Esophagus muscularis mucosa (tissue), 4 donors: Measurements from ENCODE around the gene FTCDNL1. TPM values are rescaled to one million over a fixed set of nuclear protein-coding genes. Genes with fewer than 3 reads are reported as not detected.

Experiments
- DNase-seq: peaks from one replicate; pipeline ENCODE4 v3.0.0-alpha.2; 2017; ENCODE audit errors: extremely low spot score
- H3K27ac ChIP-seq, 4 donors: fragments of 200-600 bp; sonication (generic); replicated peaks in 1 of 4; 1 replicate in 3 of 4; 2 replicates in 1 of 4; pipeline ENCODE4 v1.5.1; 2016 to 2019; ENCODE audit warnings: mild to moderate bottlenecking in 1 of 4
- H3K27me3 ChIP-seq, 4 donors: fragments of 200-600 bp; sonication (generic); one replicate each; pipeline versions ENCODE4 v1.5.1 to v1.6.0; 2016 to 2019
- H3K36me3 ChIP-seq, 4 donors: fragments of 200-600 bp; sonication (generic); one replicate each; pipeline ENCODE4 v1.5.1; 2016 to 2019
- H3K4me1 ChIP-seq, 4 donors: fragments of 200-600 bp; sonication (generic); one replicate each; pipeline ENCODE4 v1.5.1; 2016 to 2019
- H3K4me3 ChIP-seq, 4 donors: fragments of 200-600 bp; sonication (generic); 1 replicate in 2 of 4; 2 replicates in 2 of 4; pipeline ENCODE4 v1.5.1; 2016 to 2019; ENCODE audit warnings: mild to moderate bottlenecking in 4 of 4, moderate library complexity in 1 of 4
- H3K9me3 ChIP-seq, 4 donors: fragments of 200-600 bp; sonication (generic); 1 replicate in 3 of 4; 2 replicates in 1 of 4; pipeline ENCODE4 v1.5.1; 2016 to 2019
- CTCF ChIP-seq, 3 experiments: fragments of 200-600 bp in 2 of 3; fragments of 450-650 bp in 1 of 3; sonication (generic) in 2 of 3; IDR thresholded peaks; one replicate each; pipeline ENCODE4 v1.5.1; 2017 to 2019; ENCODE audit warnings: antibody characterized with exemption in 3 of 3, mild to moderate bottlenecking in 2 of 3, moderate library complexity in 1 of 3
- EP300 ChIP-seq: sonication (generic); formaldehyde crosslinking; IDR thresholded peaks from one replicate; pipeline ENCODE4 v1.6.1; 2017; ENCODE audit warnings: antibody characterized with exemption
- POLR2A ChIP-seq: fragments of 450-650 bp; IDR thresholded peaks from one replicate; pipeline ENCODE4 v1.6.1; 2017; ENCODE audit warnings: antibody characterized with exemption, moderate library complexity, mild to moderate bottlenecking, low read depth
- POLR2AphosphoS5 ChIP-seq, 2 donors: sonication (generic); formaldehyde crosslinking; IDR thresholded peaks; one replicate each; pipeline ENCODE4 v1.6.1; 2017; ENCODE audit warnings: antibody characterized with exemption in 2 of 2
- WGBS: methylation state at CpG from one replicate; pipeline ENCODE4 v1.1.5; 2018; 5-methylcytosine and 5-hydroxymethylcytosine counted together
- intact Hi-C: fragments of 100-400 bp; cut with DNase I; formaldehyde crosslinking; loops from one replicate; pipeline ENCODE4 v1.15.1; 2023
- total RNA-seq, 4 donors: library from RNA; depleted of rRNA; stranded (reverse); fragments of >200 nt; gene quantifications; one replicate each; pipeline versions ENCODE4 v1.1.0 to v1.2.1, GENCODE V29; 2016

Gene FTCDNL1
- total RNA-seq, 4 donors from 2014 or later = 1.2 to 5.3 (median 2.0) TPM

- DNase-seq = no peak
- TF ChIP-seq POLR2AphosphoS5 (IDR thresholded peaks at IDR 0.05) = no peak
- TF ChIP-seq EP300 = no peak
- no peak for TF ChIP-seq POLR2A
- no peak for TF ChIP-seq CTCF (IDR thresholded peaks at IDR 0.05)
- Histone ChIP-seq H3K27ac (no peak overlapping the region), H3K27me3 (no peaks in the 10 kb centered on the region), H3K9me3 (no peaks in the 10 kb centered on the region), H3K36me3 (no peaks in the 10 kb centered on the region), H3K4me3 (no peak overlapping the region), H3K4me1 (no peaks in the 10 kb centered on the region)
- intact Hi-C loops = no loop called here
- WGBS = 24% methylated on average over 2 of the region's 2 CpGs
Measured at GRCh38 chr2:199734011-199734410, 117.0 kb downstream of the FTCDNL1 start.

- Histone ChIP-seq H3K9me3 (peaks cover 0 to 2% (median 0%) of the 10 kb centered on the region in 4 donors), H3K4me3 (no peak overlapping the region), H3K36me3 (no peaks in the 10 kb centered on the region), H3K4me1 (no peaks in the 10 kb centered on the region), H3K27ac (no peak overlapping the region), H3K27me3 (no peaks in the 10 kb centered on the region)
- no peak for TF ChIP-seq EP300
- TF ChIP-seq POLR2AphosphoS5 (IDR thresholded peaks at IDR 0.05) = no peak
- no peak for TF ChIP-seq POLR2A
- TF ChIP-seq CTCF (IDR thresholded peaks at IDR 0.05) = no peak
- intact Hi-C loops = no loop called here
- 69% methylated on average over 2 of the region's 2 CpGs for WGBS
- no peak for DNase-seq
Measured at GRCh38 chr2:199727801-199728200, 123.2 kb downstream of the FTCDNL1 start.

DNA sequence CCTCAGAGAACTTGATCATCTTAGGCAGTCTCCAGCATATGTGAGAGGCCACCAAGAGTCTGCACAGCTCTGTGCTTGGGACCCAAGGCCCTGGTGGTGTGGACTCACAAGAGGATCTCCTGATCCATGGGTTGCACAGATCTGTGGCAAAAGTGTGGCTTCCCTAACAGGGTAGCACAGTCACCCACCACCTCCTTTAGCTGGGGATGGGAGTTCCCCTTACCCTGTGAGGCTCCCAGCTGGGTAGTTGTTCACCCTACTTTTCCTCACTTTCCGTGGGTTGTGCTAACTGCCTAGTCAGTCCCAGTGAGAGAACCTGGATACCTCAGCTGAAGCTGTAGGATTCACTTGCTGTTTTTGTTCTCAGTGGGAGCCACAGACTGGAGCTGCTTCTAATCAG, 123.7 kb downstream of the FTCDNL1 start:
- no peaks in the 10 kb centered on the region for H3K27me3 ChIP-seq
- intact Hi-C loops = no loop called here
- H3K9me3 ChIP-seq = peaks cover 0 to 2% (median 0%) of the 10 kb centered on the region in 4 donors
- TF ChIP-seq POLR2AphosphoS5 (IDR thresholded peaks at IDR 0.05) (no peak), EP300 (no peak), POLR2A (no peak), CTCF (IDR thresholded peaks at IDR 0.05) (no peak)
- no peak overlapping the region for H3K4me3 ChIP-seq
- no peaks in the 10 kb centered on the region for H3K4me1 ChIP-seq
- no peak for DNase-seq
- 86% methylated on average over 1 of the region's 1 CpG for whole genome bisulfite sequencing
- no peak overlapping the region for H3K27ac ChIP-seq
- H3K36me3 ChIP-seq = no peaks in the 10 kb centered on the region

DNA sequence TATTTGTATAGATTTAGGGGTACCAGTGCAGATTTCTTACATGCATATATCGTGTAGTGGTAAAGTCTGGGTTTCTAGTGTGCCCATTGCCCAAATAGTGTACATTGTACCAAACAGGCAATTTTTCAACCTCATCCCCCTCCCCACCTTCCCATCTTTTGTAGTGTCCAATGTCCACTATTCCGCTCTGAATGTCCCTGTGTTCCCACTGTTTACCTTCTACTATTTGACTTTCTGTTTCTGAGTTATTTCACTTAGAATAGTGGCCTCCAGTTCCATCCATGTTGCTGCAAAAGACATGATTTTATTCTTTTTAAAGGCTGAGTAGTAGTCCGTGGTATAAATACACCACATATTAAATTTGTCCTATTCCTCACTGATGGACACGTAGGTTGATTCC, 132.9 kb downstream of the FTCDNL1 start:
- Histone ChIP-seq H3K27me3 (no peaks in the 10 kb centered on the region), H3K4me3 (no peak overlapping the region), H3K4me1 (peaks cover 0 to 3% (median 0%) of the 10 kb centered on the region in 4 donors), H3K9me3 (peaks cover 0 to 4% (median 0%) of the 10 kb centered on the region in 4 donors), H3K36me3 (no peaks in the 10 kb centered on the region), H3K27ac (no peak overlapping the region)
- DNase-seq = no peak
- TF ChIP-seq POLR2A (no peak), CTCF (IDR thresholded peaks at IDR 0.05) (no peak), EP300 (no peak), POLR2AphosphoS5 (IDR thresholded peaks at IDR 0.05) (no peak)
- intact Hi-C loops = no loop called here
- WGBS = 91% methylated on average over 4 of the region's 4 CpGs

- Histone ChIP-seq H3K9me3 (peaks cover 0 to 4% (median 0%) of the 10 kb centered on the region in 4 donors), H3K27me3 (no peaks in the 10 kb centered on the region), H3K27ac (no peak overlapping the region), H3K4me1 (peaks cover 0 to 3% (median 0%) of the 10 kb centered on the region in 4 donors), H3K36me3 (no peaks in the 10 kb centered on the region), H3K4me3 (no peak overlapping the region)
- TF ChIP-seq POLR2AphosphoS5 (IDR thresholded peaks at IDR 0.05) (no peak), EP300 (no peak)
- intact Hi-C loops = no loop called here
- DNase-seq = no peak
Measured at GRCh38 chr2:199717587-199717907, 133.4 kb downstream of the FTCDNL1 start.
